Breast epithelium (tissue), 4 donors: ENCODE data around the gene IRF2BP2. TPM values are rescaled to one million over a fixed set of nuclear protein-coding genes. Genes with fewer than 3 reads are reported as not detected.
"Not testable (repeated sequence)": the region's sequence is repeated elsewhere in the genome, so short reads cannot be mapped to it uniquely, and the experiment has no call there.

Source experiments
- DNase-seq, 2 donors: peaks; one replicate each; pipeline ENCODE4 v3.0.0-alpha.2; 2019; ENCODE audit warnings: low spot score in 2 of 2
- H3K27ac ChIP-seq, 2 donors: fragments of 200-600 bp; sonication (generic) in 1 of 2; one replicate each; pipeline ENCODE4 v1.5.1; 2016 to 2019; ENCODE audit warnings: mild to moderate bottlenecking in 1 of 2
- H3K27me3 ChIP-seq, 2 donors: fragments of 200-600 bp; sonication (generic) in 1 of 2; one replicate each; pipeline versions ENCODE4 v1.5.1 to v1.6.0; 2017 to 2019; ENCODE audit warnings: control low read depth in 1 of 2, mild to moderate bottlenecking in 1 of 2
- H3K36me3 ChIP-seq: fragments of 200-600 bp; one replicate; pipeline ENCODE4 v1.5.1; 2019
- H3K4me1 ChIP-seq, 2 donors: fragments of 200-600 bp; sonication (generic); one replicate each; pipeline ENCODE4 v1.5.1; 2016 to 2019; ENCODE audit warnings: control low read depth in 1 of 2
- H3K4me3 ChIP-seq, 3 donors: fragments of 200-600 bp; sonication (generic); 1 replicate in 2 of 3; 2 replicates in 1 of 3; pipeline ENCODE4 v1.5.1; 2016 to 2019; ENCODE audit warnings: mild to moderate bottlenecking in 3 of 3, moderate library complexity in 2 of 3
- H3K9me3 ChIP-seq, 2 donors: fragments of 200-600 bp; sonication (generic) in 1 of 2; one replicate each; pipeline ENCODE4 v1.5.1; 2016 to 2019; ENCODE audit warnings: control low read depth in 1 of 2
- CTCF ChIP-seq, 3 donors: fragments of 450-650 bp; IDR thresholded peaks; one replicate each; pipeline ENCODE4 v1.5.1; 2016 to 2017; ENCODE audit warnings: antibody characterized with exemption in 3 of 3, mild to moderate bottlenecking in 3 of 3, moderate library complexity in 3 of 3
- POLR2A ChIP-seq: fragments of 450-650 bp; IDR thresholded peaks from one replicate; pipeline ENCODE4 v1.6.1; 2016; ENCODE audit warnings: antibody characterized with exemption, mild to moderate bottlenecking, moderate library complexity
- POLR2AphosphoS5 ChIP-seq, 3 donors: sonication (generic); formaldehyde crosslinking; IDR thresholded peaks; one replicate each; pipeline ENCODE4 v1.6.1; 2017; ENCODE audit warnings: antibody characterized with exemption in 3 of 3
- intact Hi-C: fragments of 100-400 bp; cut with DNase I; formaldehyde crosslinking; loops from one replicate; pipeline ENCODE4 v1.15.1; 2023; ENCODE audit warnings: low total_unique reads
- total RNA-seq, 3 donors: library from RNA; depleted of rRNA; stranded (reverse); fragments of >200 nt; gene quantifications; one replicate each; pipeline ENCODE4 v1.1.0, GENCODE V29; 2016

Gene IRF2BP2
- total RNA-seq, 3 donors from 2014 or later: 60.3 to 108 (median 84.9) TPM

GRCh38 chr1:234643850-234644134 is 33.8 kb upstream of the IRF2BP2 start:
- no peaks in the 10 kb centered on the region for H3K36me3 ChIP-seq

GRCh38 chr1:234643111-234643849 is 33.3 kb upstream of the IRF2BP2 start:
- TF ChIP-seq POLR2AphosphoS5 (IDR thresholded peaks at IDR 0.05) (no peak), CTCF (IDR thresholded peaks at IDR 0.05) (no peak), POLR2A (no peak)
- H3K27ac ChIP-seq: no peak overlapping the region
- no peak overlapping the region for H3K4me3 ChIP-seq
- H3K27me3 ChIP-seq: no peaks in the 10 kb centered on the region
- H3K36me3 ChIP-seq: no peaks in the 10 kb centered on the region
- intact Hi-C loops: no loop called here
- no peaks in the 10 kb centered on the region for H3K9me3 ChIP-seq
- DNase-seq: no peak
- H3K4me1 ChIP-seq: no peaks in the 10 kb centered on the region

More at GRCh38 chr1:234643850-234644134, 33.8 kb upstream of the IRF2BP2 start:
- Histone ChIP-seq H3K9me3 (no peaks in the 10 kb centered on the region), H3K4me3 (no peak overlapping the region), H3K4me1 (no peaks in the 10 kb centered on the region), H3K27me3 (no peaks in the 10 kb centered on the region), H3K27ac (no peak overlapping the region)
- DNase-seq: no peak
- intact Hi-C loops: no loop called here
- no peak for TF ChIP-seq CTCF (IDR thresholded peaks at IDR 0.05)
- no peak for TF ChIP-seq POLR2AphosphoS5 (IDR thresholded peaks at IDR 0.05)
- TF ChIP-seq POLR2A: no peak

GRCh38 chr1:234642428-234642827 is 32.5 kb upstream of the IRF2BP2 start:
- Histone ChIP-seq H3K4me3 (no peak overlapping the region), H3K36me3 (no peaks in the 10 kb centered on the region), H3K27me3 (no peaks in the 10 kb centered on the region), H3K4me1 (no peaks in the 10 kb centered on the region), H3K27ac (no peak overlapping the region), H3K9me3 (no peaks in the 10 kb centered on the region)
- intact Hi-C loops: no loop called here
- DNase-seq: no peak
- TF ChIP-seq POLR2A: no peak
- TF ChIP-seq POLR2AphosphoS5 (IDR thresholded peaks at IDR 0.05): no peak
- no peak for TF ChIP-seq CTCF (IDR thresholded peaks at IDR 0.05)

GRCh38 chr1:234639961-234640360 is 30.0 kb upstream of the IRF2BP2 start:
- H3K9me3 ChIP-seq: no peaks in the 10 kb centered on the region
- intact Hi-C loops: no loop called here
- no peak for DNase-seq
- H3K4me1 ChIP-seq: no peaks in the 10 kb centered on the region
- no peaks in the 10 kb centered on the region for H3K36me3 ChIP-seq
- no peak overlapping the region for H3K27ac ChIP-seq
- TF ChIP-seq POLR2AphosphoS5 (IDR thresholded peaks at IDR 0.05): no peak
- no peak for TF ChIP-seq POLR2A
- TF ChIP-seq CTCF (IDR thresholded peaks at IDR 0.05): no peak
- no peak overlapping the region for H3K4me3 ChIP-seq
- no peaks in the 10 kb centered on the region for H3K27me3 ChIP-seq

GRCh38 chr1:234638832-234639799 is 29.1 kb upstream of the IRF2BP2 start:
- Histone ChIP-seq H3K4me3 (no peak overlapping the region), H3K9me3 (no peaks in the 10 kb centered on the region), H3K27ac (no peak overlapping the region), H3K36me3 (no peaks in the 10 kb centered on the region), H3K4me1 (no peaks in the 10 kb centered on the region), H3K27me3 (no peaks in the 10 kb centered on the region)
- intact Hi-C loops: no loop called here
- DNase-seq: no peak
- no peak for TF ChIP-seq POLR2A
- no peak for TF ChIP-seq CTCF (IDR thresholded peaks at IDR 0.05)
- TF ChIP-seq POLR2AphosphoS5 (IDR thresholded peaks at IDR 0.05): no peak

- H3K4me3 ChIP-seq, H3K36me3 ChIP-seq, H3K27me3 ChIP-seq, intact Hi-C loops, H3K9me3 ChIP-seq, DNase-seq, H3K4me1 ChIP-seq, H3K27ac ChIP-seq: not testable (repeated sequence)
These were observed 24.9 kb upstream of the IRF2BP2 start for GRCh38 chr1:234634922-234635321.
